HFF-Myc (cell line): ENCODE measurements around the gene ACADS.

Source experiments
- DNase-seq: peaks from one replicate; pipeline ENCODE4 v3.0.0-alpha.2; 2011; ENCODE audit warnings: low read depth; ENCODE audit errors: extremely low read depth
- H3K4me3 ChIP-seq: replicated peaks from 2 replicates; pipeline ENCODE4 v1.5.1; 2011; ENCODE audit warnings: low read depth, mild to moderate bottlenecking, control low read depth, low read length
- TF ChIP-seq, protein P1 (sequence below): IDR thresholded peaks from 2 replicates; pipeline ENCODE4 v1.5.1; 2012; ENCODE audit warnings: mild to moderate bottlenecking, low read depth, low read length, control low read depth; ENCODE audit errors: missing control alignments

Gene ACADS

DNA sequence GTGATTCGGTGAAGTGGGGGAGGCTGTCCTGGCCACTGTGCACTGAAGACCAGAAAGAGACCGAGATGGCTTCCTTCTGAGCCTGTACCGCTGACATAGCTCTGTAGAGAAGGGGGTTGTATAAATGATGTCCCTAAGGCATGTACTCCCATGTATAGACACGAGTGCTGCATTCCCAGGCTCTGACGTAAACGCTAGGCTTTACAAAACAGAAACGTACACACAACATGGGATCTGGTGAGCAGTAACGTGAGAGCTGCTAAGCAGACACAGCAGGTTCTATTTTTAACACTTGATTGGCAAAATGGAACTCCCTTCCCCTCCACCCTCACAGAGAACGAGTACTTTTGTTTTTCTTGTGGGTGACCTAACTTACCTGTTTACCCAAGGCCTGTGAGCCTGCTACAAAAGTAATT, 35.9 kb downstream of the ACADS start:
- TF ChIP-seq, protein P1, sequence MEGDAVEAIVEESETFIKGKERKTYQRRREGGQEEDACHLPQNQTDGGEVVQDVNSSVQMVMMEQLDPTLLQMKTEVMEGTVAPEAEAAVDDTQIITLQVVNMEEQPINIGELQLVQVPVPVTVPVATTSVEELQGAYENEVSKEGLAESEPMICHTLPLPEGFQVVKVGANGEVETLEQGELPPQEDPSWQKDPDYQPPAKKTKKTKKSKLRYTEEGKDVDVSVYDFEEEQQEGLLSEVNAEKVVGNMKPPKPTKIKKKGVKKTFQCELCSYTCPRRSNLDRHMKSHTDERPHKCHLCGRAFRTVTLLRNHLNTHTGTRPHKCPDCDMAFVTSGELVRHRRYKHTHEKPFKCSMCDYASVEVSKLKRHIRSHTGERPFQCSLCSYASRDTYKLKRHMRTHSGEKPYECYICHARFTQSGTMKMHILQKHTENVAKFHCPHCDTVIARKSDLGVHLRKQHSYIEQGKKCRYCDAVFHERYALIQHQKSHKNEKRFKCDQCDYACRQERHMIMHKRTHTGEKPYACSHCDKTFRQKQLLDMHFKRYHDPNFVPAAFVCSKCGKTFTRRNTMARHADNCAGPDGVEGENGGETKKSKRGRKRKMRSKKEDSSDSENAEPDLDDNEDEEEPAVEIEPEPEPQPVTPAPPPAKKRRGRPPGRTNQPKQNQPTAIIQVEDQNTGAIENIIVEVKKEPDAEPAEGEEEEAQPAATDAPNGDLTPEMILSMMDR = no peak
- no peak overlapping the region for H3K4me3 ChIP-seq
- DNase-seq = no peak

DNA sequence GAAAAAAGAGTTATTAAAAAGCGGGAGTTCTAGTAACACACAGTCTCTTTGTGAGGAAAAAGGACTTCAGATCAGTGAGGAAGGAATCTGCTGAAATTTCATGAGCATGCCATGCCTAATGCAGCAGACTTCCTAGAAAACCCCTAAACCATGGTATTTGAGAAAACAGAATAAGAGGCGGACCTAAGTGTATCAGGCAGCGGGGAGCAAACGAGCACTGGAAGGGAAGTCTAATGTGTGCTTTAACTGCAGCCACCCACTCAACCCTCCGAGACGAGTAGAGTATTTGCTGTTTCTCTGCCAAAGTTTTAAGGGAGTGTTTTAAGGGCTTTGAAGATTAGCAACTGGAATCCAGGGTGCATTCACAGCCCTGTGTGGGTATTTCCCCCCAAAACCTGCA, 36.5 kb downstream of the ACADS start:
- DNase-seq = no peak
- TF ChIP-seq, protein P1 = no peak
- H3K4me3 ChIP-seq = no peak overlapping the region

DNA sequence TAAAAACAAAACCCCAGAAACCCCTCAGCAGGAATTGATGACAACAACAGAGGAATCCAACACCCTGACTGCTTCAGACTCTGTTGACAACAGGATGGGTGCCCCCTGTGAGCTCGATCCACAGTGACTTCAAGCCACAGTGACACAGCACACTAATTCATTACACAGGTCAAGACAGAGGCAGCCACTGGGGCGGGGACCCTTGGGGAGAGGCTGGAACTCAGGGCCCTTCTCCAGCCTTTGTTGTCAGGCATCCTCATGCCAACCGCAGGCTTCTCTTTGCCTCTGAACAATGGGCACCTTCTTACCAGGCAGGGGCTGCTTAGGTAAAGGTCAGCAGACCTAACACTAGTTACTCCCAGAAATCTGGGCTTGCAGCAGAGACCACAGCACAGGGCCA, 37.6 kb downstream of the ACADS start:
- no peak for DNase-seq
- H3K4me3 ChIP-seq = no peak overlapping the region
- TF ChIP-seq, protein P1 = no peak

DNA sequence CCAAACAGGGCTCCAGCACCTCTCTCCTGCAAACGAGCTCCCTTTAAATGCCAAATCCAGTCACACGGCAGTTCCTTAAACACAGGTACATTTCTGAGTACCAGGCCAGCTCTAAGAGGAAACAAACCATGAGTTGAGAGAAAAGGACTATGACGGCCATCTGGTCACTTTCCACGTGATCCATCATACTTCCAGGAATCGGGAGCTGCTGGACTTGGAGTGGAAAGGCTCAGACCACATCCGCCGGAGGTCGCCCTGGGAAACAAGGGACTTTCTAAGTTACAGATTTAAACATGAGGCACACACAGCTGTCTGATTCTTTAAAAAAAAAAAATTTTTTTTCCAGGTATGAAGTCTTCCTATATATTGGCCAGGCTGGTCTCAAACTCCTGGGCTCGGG, 39.2 kb downstream of the ACADS start:
- TF ChIP-seq, protein P1 = no peak
- no peak for DNase-seq
- no peak overlapping the region for H3K4me3 ChIP-seq

DNA sequence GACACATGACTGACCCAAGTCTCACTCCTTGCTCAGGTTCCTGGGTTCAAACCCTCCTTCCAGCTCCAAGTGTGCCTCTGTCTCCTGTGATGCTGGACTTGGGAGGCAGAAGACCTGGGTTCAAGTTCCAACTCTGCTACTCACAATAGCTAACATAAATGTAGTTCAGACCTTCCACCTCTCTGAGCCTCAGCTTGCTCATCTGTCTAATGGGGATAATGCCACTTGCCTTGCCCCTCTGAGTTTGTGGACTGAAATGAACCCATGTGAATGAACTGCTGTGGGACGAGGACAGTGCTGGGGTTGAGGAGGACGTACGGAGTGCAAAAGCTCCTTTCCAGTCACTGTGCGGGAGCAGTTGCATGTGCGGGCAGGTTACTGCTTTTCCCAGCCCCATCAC, 40.9 kb downstream of the ACADS start:
- no peak overlapping the region for H3K4me3 ChIP-seq
- DNase-seq = no peak
- TF ChIP-seq, protein P1 = no peak

DNA sequence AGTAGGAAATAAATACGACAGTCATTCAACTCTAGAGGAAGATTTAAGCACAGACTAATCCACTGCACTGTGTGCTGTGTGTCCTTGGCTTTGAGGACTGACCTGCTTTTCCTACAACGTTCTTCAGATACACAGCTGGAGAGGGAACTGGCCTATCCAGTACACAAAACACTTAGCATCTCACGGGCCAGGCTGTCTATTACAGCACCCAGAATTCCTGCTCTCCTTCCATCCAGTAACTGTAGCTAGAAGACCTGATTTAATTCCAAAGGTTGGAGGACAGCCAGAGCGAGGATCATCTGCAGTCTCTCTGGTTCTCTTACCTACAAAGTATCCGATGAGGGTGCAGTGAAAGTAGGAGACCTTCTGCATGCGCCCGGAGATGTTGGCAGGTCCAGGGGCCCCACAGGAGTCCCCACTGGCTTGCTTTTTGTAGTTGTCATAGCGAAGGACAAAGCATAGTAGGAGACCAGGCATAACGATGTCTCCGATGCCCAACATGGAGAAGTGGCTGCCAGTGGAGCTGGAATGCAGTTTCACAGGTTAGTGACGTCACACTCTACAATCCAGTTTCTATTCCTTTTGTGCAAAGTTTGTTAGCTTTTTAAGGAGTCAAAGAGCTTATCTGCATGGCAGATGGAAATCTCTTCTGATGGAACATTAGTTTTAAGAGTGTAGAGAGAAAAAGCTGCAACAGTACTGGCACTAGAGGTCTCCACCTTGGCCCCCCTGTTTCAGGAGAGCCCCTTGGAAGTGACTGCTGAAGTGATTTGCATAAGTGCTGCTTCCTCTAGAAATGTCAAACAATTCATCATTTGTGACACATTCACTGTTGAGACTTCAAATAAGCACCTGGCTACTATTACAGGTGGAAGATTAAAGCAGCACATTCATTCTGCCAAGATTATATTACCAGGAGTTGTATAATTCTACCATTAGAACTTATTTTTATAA, 41.7 kb downstream of the ACADS start:
- DNase-seq = no peak
- TF ChIP-seq, protein P1 = no peak
- no peak overlapping the region for H3K4me3 ChIP-seq
